PFSK-1 (cell line): ENCODE measurements around the gene GPC3.

ENCODE experiments used
- FOXP2 ChIP-seq: optimal IDR thresholded peaks from 2 replicates; pipeline ENCODE3; 2011; ENCODE audit warnings: borderline replicate concordance, control low read depth, inconsistent platforms; ENCODE audit not compliant: insufficient read depth; ENCODE audit errors: extremely low read length, extremely low read depth
- POLR2AphosphoS5 ChIP-seq: IDR thresholded peaks from 2 replicates; pipeline ENCODE4 v1.6.1; 2012; ENCODE audit warnings: low read depth, mild to moderate bottlenecking, control low read depth, low read length, moderate library complexity
- REST ChIP-seq, 2 experiments: IDR thresholded peaks; 2 replicates each; pipeline versions ENCODE4 v1.6.1 to v1.8.0; 2011 to 2012; ENCODE audit warnings: low read depth in 2 of 2, low read length in 2 of 2, control low read depth in 1 of 2, inconsistent platforms in 1 of 2, mild to moderate bottlenecking in 1 of 2, moderate library complexity in 1 of 2; ENCODE audit not compliant: insufficient read depth in 1 of 2
- SIN3A ChIP-seq: IDR thresholded peaks from 2 replicates; pipeline ENCODE4 v1.6.1; 2012; ENCODE audit warnings: mild to moderate bottlenecking, low read length, moderate library complexity, borderline replicate concordance; ENCODE audit not compliant: insufficient read depth
- TAF1 ChIP-seq: IDR thresholded peaks from 2 replicates; pipeline ENCODE4 v1.6.1; 2012; ENCODE audit warnings: low read length, control low read depth, borderline replicate concordance; ENCODE audit not compliant: insufficient read depth

DNA sequence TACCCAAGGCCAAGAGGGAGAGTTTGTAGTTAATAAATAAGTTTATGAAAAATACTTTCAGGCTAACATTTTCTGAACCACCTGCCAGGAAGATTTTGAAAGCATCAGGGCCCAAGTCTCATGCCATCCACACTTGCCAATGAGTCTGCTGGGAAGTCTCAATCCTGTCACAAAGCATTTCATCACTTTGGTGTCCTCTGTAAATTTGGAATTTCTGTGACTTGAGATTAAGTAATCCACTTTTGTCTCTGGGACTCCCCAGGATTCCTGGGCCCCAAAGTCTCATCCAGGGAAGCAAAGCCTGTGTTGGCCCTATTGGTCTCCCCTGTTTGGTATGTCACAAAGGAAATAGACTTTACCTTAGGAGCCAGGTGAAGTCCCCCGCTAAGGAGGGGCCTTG, 470.9 kb downstream of the GPC3 start:
- no peak for TF ChIP-seq REST (IDR thresholded peaks at IDR 0.05; ENCODE audit: insufficient read depth in 1 of 2, low read depth in 2 of 2, low read length in 2 of 2)
- TF ChIP-seq POLR2AphosphoS5, result no peak
- TF ChIP-seq TAF1, result no peak
- TF ChIP-seq FOXP2, result no peak
- no peak for TF ChIP-seq SIN3A
